ENCODE measurements around the gene KCNAB1. TPM values are rescaled to one million over a fixed set of nuclear protein-coding genes. Genes with fewer than 3 reads are reported as not detected.

Gene KCNAB1
- total RNA-seq, 1 experiment from 2014 or later, result 1.0 TPM

DNA sequence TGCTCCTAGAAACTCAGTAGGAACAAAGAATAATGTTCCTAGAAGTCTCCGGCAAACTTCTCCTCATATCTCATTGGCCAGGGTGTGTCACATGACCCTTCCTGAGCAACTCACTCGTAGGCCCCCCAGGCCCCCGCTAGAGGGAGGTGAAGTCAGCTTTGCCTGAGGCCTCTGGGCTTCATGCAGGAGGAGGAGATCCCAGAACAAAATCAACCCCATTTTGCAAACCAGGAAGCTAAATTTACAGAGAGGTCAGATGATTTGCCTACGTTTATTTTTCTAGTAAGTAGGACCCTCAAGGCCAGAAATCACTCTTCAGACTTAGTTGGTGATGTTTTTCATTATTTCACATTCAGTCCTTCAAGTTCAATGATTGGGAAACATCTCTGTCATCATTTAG is 335.5 kb downstream of the KCNAB1 start (continued):
- no peak for TF ChIP-seq ELF4 (CRISPR knock-in tag; IDR thresholded peaks at IDR 0.05; ENCODE audit: low read depth)

DNA sequence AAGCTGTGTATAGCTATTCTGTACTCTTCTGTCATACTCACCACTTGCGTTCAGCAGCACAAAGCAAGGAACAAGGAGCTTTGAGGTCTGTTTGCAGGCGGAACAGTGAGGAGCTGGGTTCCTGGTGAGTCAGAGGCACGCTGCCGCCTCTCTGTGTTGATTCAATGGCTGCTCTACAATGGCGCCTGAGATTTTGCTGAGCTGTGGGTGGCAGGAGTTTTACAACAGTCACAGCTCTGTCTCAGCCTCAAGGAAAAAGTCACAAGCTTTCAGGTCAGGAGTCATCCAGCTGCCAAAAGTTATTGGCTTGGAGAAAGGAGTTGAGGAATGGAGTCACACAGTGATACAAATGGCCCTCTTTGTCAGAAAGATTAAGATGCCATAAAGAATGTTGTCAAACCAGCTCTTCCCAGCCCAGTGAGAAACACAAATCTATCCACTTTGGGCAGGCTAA is 336.4 kb downstream of the KCNAB1 start:
- peak overlapping the region; percentile 98 for H3K27ac Mint-ChIP-seq
- ChIA-PET POLR2A (interaction anchor here (1.2 kb wide), 1 partner anchor 53 kb away, joined by 3 read pairs; no protein-coding TSS in a partner anchor), CTCF (interaction anchor here (0.6 to 5.3 kb wide), 9 partner anchors 17 to 681 kb away, joined by 3 to 57 read pairs (median 4); no protein-coding TSS in a partner anchor)
- peaks cover 38% of the 10 kb centered on the region for H3K4me1 Mint-ChIP-seq
- DNase-seq (ENCODE audit: low spot score) (peak; percentile 27), ATAC-seq (peak; percentile 80)
- peak overlapping the region; percentile 20; the same call in 1 of the 2 replicates for H3K4me3 Mint-ChIP-seq
- TF ChIP-seq ETV6 (CRISPR knock-in tag; IDR thresholded peaks at IDR 0.05), result no peak
- peak; percentile 86; the same call in 1 of the 2 replicates for TF ChIP-seq TEAD1 (CRISPR knock-in tag; IDR thresholded peaks at IDR 0.05)
- no peak for TF ChIP-seq HMGXB4 (CRISPR knock-in tag; IDR thresholded peaks at IDR 0.05)
- TF ChIP-seq E2F4 (CRISPR knock-in tag; IDR thresholded peaks at IDR 0.05; ENCODE audit: borderline replicate concordance, low read depth), result no peak
- no peak for TF ChIP-seq KAT7 (CRISPR knock-in tag; IDR thresholded peaks at IDR 0.05; ENCODE audit: borderline replicate concordance)
- TF ChIP-seq FOXK1 (CRISPR knock-in tag; IDR thresholded peaks at IDR 0.05), result no peak
- TF ChIP-seq, protein P1, sequence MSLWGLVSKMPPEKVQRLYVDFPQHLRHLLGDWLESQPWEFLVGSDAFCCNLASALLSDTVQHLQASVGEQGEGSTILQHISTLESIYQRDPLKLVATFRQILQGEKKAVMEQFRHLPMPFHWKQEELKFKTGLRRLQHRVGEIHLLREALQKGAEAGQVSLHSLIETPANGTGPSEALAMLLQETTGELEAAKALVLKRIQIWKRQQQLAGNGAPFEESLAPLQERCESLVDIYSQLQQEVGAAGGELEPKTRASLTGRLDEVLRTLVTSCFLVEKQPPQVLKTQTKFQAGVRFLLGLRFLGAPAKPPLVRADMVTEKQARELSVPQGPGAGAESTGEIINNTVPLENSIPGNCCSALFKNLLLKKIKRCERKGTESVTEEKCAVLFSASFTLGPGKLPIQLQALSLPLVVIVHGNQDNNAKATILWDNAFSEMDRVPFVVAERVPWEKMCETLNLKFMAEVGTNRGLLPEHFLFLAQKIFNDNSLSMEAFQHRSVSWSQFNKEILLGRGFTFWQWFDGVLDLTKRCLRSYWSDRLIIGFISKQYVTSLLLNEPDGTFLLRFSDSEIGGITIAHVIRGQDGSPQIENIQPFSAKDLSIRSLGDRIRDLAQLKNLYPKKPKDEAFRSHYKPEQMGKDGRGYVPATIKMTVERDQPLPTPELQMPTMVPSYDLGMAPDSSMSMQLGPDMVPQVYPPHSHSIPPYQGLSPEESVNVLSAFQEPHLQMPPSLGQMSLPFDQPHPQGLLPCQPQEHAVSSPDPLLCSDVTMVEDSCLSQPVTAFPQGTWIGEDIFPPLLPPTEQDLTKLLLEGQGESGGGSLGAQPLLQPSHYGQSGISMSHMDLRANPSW (CRISPR knock-in tag; conservative IDR thresholded peaks at IDR 0.05; ENCODE audit: low read depth), result no peak
- H3K9me3 Mint-ChIP-seq, result no peaks in the 10 kb centered on the region; the same call in 1 of the 2 replicates
- no peaks in the 10 kb centered on the region for H3K36me3 Mint-ChIP-seq
- H3K27me3 Mint-ChIP-seq (ENCODE audit: low read depth), result no peaks in the 10 kb centered on the region

- DNase-seq (ENCODE audit: low spot score) (no peak), ATAC-seq (no peak)
- POLR2A ChIA-PET, result no interaction called here
- CTCF ChIA-PET, result interaction anchor here (0.9 to 1.4 kb wide), 2 partner anchors 46 to 415 kb away, joined by 3 to 6 read pairs; no protein-coding TSS in a partner anchor
- Mint-ChIP-seq H3K4me1 (peaks cover 57% of the 10 kb centered on the region), H3K27me3 (ENCODE audit: low read depth) (no peaks in the 10 kb centered on the region), H3K27ac (no peak overlapping the region), H3K36me3 (no peaks in the 10 kb centered on the region), H3K9me3 (no peaks in the 10 kb centered on the region; the same call in 1 of the 2 replicates), H3K4me3 (no peak overlapping the region)
- TF ChIP-seq E2F1 (CRISPR knock-in tag; IDR thresholded peaks at IDR 0.05) (no peak), SMAD4 (CRISPR knock-in tag; IDR thresholded peaks at IDR 0.05) (no peak), ARID4B (CRISPR knock-in tag; IDR thresholded peaks at IDR 0.05; ENCODE audit: borderline replicate concordance) (no peak), PREB (CRISPR knock-in tag; IDR thresholded peaks at IDR 0.05; ENCODE audit: borderline replicate concordance) (no peak), CBFB (CRISPR knock-in tag; IDR thresholded peaks at IDR 0.05; ENCODE audit: low read depth) (no peak), NFATC4 (CRISPR knock-in tag; IDR thresholded peaks at IDR 0.05) (no peak), TCF7 (CRISPR knock-in tag; IDR thresholded peaks at IDR 0.05; ENCODE audit: low read depth) (no peak), MAX (CRISPR knock-in tag; IDR thresholded peaks at IDR 0.05) (no peak), ZNF232 (CRISPR knock-in tag; IDR thresholded peaks at IDR 0.05) (no peak), NFYB (CRISPR knock-in tag; conservative IDR thresholded peaks at IDR 0.05; ENCODE audit: low read depth) (no peak)
- TF ChIP-seq, protein P2, sequence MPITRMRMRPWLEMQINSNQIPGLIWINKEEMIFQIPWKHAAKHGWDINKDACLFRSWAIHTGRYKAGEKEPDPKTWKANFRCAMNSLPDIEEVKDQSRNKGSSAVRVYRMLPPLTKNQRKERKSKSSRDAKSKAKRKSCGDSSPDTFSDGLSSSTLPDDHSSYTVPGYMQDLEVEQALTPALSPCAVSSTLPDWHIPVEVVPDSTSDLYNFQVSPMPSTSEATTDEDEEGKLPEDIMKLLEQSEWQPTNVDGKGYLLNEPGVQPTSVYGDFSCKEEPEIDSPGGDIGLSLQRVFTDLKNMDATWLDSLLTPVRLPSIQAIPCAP (CRISPR knock-in tag; IDR thresholded peaks at IDR 0.05), result no peak
These were observed 339.1 kb downstream of the KCNAB1 start for GRCh38 chr3:156459434-156459833.

All from WTC11 (cell line).